Nucleus accumbens (tissue), 56 donors: ENCODE measurements around the gene BTBD19.
"Not testable (repeated sequence)": the region's sequence is repeated elsewhere in the genome, so short reads cannot be mapped to it uniquely, and the experiment has no call there.

Source experiments
- DNase-seq, 56 donors: peaks; one replicate each; lab custom pipeline; 2025; lab: John Stamatoyannopoulos, UW

Gene BTBD19

DNA sequence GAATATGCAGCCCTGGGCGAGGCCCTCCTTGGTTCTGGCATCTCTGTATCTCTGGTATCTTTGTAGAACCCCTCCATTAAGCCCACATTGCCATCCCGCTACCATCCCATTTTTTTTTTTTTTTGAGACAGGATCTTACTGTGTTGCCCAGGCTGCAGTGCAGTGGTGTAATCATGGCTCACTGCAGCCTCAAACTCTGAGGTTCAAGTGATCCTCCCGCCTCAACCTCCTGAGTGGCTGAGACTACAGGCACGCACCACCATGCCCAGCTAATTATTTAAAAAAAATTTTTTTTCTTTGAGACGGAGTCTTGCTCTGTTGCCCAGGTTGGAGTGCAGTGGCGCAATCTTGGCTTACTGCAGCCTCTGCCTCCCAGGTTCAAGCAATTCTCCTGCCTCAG is 16.1 kb downstream of the BTBD19 start:
- not testable (repeated sequence) for DNase-seq

DNA sequence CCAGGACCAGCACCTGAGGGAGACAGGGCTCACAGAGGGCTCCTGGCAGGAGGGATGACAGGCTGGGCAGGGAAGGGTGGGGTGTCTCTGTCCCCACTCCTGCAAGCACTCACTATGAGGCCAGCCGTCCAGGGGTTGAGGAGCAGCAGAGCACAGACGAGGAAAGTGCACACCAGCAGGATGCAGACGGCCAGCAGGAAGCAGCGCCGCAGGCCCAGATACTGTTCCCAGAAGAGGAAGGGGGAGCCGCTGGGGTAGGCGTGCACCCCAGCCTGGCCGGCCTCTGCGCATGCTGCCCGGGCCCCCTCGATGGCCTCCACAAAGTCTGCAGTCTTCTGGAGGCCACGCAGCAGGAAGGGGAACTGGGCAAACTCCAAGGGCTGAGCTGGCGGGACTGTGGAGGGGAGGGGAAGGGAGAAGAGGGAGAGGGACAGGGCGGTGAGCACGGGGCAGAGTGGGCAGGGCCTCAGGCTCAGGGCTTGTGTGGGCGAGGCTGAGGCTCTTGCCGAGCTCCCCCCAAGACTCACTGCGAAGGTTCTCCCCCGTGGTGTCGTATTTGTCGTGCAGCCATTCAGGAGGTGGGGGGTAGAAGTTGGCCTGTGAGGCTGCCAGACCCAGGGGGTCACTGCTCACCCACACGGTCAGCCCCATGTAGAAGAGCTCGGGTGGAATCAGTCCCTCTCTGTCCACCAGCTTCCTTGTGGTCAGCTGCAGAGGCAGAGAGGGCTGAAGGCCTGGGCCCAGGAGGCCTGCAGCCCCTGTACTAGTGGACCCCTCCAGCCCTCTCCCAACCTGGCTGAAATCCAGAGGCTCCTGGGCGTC is 18.3 kb downstream of the BTBD19 start:
- peak in 22 of 56 donors; percentile 8 to 50 (median 24) for DNase-seq

DNA sequence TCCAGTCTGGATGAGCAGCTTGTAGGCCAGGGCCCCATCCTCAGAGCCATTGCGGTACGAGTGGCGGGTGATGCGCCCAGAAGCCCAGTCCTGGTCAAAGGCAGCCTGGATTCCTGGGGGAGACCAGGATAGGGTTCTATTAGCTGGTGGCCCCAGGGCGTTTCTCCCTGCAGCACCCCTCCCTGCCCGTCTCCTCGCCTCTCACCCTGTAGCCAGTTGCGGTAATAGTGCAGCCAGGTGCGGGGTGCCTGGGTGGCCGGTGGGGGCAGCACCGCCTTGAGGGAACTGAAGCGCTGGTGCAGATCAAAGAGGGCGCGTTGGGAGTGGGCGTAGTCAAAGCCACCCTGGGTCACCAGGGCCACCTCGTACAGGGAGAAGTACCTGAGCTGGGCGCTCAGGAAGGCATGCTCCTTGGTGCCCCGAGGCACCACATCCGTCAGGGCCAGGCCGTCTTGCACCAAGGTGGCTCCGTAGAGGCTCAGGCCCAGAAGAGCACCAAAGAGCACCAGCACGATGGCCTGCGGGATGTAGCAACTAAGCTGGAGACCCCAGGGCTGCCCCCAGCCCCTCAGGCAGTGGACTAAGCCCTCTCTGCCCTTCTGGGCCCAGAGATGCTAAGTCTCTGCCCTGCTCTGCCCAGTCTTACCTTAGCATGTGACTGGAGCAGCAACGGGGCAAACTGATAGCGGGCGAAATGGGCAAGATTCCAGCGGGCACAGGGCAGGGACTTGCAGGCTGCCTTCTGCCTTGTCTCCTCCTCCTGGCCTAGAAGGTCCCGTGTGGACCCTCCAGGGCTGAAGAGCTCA is 19.1 kb downstream of the BTBD19 start:
- DNase-seq: no peak

DNA sequence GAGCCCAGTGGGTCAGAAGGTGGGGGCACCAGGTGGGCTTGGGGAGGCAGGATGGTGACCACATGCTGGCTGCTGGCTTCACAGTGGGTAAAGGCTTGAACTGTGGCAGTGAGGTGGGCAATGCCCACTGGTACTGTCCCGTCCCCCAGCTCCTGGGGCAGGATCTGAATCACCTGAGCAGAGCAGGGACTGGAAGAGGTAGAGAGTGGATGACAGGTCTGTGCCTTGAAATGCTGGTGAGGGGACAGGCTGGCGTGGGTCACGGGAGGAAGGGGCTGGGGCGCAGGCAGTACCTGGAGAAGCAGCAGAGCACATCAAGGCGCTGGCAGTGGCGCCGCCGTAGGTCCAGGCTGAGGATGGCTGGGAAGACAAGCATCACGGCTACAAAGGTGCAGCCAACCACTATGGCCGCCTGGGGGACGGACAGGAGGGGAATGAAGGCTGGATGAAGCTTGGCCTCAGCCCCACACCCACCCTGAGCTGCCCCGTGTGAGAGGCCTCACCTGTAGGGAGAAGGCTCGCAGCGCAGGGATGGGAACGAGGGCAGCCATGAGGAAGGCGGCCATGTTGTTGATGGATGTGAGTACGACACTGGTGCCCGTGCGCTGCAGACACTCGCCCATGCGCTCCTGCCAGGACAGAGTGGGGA is 19.8 kb downstream of the BTBD19 start:
- no peak for DNase-seq

DNA sequence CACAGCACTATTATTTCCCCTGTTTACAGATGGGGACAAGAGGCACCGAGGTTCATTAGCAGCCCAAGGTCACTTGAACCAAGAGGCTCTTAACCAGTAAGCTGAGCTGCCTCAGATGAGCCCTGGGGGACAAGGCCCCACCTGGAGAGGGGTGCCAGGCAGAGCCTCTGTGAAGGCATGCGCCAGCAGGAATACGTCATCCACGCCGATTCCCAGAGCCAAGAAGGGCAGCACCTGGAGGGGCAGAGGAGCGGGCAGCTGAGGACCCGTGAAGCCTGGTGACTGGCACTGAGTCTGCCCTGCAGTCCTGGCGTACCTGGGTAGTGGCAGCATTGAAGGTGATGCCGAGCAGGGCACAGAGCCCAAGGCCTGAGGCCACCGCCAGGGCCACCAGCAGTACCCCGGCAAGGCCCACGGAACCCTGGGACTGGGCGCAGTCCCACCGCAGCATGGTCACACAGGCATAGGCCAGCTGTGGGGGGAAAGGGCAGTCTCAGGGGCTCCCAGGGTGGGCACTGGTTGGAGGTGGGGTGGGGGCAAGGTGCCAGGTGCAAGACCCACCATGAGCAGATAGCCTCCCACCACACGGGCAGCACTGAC is 20.6 kb downstream of the BTBD19 start:
- no peak for DNase-seq

DNA sequence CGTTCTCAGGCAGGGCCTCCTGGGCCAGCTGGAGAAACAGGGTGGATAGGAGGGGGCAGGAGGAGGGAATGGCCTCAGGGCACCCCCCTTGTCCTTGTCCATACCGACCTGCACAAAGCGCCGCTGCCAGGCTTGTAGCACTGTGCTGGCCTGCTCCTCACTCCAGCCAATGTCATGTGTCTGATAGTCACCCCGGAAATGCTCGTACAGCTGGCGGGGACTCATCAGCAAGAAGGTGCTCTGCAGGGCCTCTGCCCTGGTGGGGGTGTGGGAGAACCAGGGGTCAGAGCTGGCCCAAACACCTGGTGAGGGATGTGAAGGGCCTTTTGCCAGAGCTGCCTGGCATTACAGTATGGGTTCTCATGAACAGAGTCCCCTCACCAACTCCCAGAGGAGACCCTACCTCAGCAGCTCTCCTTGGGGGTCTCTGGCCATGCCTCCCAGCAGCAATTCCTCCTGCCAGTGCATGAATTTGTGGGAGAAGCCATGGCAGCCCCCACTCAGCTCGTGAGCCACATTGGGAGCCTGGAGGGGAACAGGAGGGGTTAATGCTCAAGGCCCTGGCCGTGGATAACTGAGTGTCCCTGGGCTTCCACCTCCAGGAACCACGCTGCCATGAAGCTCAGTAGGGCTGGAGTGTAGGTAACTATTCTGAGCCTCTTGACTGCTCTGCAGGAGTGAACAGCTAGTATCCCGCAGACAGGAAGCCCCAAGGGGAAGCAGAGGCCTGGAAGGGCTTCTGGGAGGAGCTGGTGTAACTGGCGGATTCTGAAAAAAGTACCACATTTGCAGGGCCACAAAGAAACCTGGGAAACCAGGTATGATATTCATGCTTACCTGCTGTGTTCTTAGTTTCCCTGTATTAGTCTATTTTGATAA is 21.4 kb downstream of the BTBD19 start:
- DNase-seq: no peak

DNA sequence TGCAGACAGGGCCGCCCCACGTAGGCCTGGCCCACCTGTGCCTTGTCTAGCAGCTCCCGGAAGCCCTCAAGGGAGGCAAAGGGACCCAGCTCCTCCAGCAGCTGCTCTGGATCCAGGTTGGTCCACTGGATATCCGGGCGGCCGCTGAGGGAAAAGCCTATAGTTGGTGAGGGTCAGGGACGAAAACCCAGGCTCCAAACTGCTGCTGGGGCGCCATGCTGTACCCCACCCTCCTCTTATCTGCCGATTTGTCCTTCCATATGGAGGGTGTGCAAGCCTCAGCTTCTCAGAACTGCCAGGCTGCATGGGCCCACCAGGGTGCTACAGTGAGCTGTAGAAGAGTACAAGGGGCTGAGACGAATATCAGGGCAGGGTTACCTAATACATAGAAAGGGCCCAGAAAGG is 22.6 kb downstream of the BTBD19 start:
- DNase-seq: no peak

DNA sequence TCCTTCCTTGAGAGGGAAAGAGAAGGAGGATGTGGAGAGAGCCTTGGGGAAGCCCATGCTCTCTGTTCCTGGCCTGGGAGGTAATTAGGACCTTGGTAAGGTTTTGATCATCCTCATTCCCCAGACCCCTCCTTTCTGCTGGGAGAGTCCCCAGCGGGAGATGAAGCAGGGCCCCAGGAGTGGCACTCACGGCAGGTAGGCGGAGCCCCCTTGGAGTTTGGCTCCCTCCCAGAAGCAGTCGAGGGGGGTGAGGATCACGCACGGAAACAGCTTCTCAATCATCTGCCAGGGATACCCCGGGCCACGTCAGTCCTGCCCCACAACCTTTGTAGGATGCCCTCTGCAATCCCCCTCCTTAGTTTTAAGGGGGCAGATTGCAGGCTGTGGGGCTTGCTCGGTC is 23.2 kb downstream of the BTBD19 start:
- DNase-seq: no peak

DNA sequence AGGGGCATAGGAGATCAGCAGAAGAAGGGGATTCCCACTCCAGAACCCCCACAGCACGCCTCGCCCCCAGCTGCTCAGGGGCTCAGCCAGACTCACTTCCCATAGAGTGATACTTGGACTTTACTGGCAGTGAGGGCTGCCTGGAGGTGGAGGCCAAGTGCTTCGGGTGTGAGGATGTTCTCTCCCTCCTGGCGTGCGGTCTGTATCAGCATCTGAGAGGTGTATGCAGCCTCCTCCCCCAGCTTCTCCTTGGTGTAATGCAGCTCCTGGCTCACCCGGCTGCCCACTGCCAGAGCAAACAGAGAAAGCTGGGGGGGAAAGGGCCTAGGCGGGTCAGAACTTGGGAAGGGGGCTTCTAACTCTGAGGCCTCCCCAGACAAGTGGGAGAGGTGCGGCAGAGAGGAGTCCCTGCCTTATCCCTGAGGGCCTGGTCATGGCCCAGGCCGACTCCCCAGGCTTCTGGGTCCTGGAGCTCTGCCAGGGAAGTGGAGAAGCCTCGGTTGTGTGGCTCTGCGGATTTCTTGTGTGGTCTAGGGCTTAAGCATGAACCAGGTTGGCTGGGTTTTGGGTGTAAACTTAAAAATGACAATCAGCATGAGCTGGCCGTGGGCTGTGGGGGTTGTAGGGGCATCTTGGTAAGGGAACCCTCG is 23.9 kb downstream of the BTBD19 start:
- no peak for DNase-seq

DNA sequence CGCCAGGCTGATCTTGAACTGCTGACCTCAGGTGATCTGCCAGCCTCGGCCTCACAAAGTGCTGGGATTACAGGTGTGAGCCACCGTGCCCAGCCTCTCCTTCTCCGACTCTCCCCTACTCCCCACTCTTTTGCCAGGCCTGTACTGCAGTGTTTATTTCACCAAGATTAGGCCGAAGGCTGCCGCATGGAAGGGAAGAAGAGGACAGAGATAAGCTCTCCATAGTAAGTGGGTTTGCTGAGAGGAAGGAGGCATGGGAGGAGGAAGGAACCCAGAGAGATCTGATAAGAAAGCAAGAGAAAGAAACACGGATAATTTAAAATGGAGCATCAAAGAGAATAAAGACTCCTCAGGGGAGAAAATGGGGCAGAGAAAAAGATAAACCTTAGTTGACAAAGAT is 26.0 kb downstream of the BTBD19 start:
- no peak for DNase-seq

DNA sequence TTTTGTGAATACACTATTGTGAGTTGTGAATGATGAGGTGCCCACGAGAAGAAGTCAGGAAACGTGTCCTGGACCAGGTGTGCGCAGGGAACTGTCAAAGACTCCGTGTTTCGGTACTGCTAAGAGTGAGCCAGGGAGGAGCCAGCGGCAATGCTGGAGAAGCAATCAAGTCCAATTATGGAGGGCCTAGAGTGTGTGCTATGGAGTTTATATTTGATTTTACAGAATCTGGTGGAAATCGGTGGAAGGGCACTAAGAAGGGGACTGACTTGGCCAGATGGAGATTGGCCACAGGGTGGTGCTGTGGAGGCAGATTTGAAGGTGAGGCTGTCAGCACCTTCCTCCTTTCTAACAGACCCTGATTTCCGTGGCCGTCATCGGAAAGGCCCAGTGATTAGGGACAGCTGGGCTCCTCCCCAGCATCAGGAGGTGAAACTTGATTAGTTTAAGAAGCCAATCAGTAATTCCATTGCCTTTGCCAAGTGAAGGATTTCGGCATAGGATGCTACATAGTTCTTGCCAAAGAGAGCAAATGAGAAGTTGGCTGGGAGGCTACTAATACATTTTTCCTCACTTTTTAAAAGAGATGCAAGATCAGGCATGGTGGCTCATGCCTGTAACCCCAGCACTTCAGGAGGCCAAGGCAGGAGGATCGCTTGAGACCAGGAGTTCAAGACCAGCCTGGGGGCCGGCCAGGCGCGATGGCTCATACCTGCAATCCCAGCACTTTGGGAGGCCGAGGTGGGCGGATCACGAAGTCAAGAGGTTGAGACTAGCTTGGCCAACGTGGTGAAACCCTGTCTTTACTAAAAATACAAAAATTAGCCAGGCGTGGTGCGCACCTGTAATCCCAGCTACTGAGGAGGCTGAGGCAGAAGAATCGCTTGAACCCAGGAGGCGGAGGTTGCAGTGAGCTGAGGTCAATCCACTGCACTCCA is 27.7 kb downstream of the BTBD19 start:
- peak in 49 of 56 donors; percentile 18 to 90 (median 56) for DNase-seq

DNA sequence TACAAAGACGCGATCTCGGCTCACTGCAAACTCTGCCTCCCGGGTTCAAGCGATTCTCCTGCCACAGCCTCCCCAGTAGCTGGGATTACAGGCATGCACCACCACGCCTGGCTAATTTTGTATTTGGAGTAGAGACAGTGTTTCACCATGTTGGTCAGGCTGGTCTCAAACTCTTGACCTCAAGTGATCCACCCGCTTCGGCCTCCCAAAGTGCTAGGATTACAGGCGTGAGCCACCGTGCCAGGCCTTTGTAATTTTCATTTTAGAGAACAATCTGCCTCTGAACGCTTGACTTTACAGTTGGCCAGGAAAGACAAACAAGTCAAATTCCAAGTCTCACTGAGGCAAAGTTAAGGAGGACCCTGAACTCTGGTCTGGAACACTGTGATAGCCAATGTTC is 30.0 kb downstream of the BTBD19 start:
- DNase-seq: not testable (repeated sequence)

DNA sequence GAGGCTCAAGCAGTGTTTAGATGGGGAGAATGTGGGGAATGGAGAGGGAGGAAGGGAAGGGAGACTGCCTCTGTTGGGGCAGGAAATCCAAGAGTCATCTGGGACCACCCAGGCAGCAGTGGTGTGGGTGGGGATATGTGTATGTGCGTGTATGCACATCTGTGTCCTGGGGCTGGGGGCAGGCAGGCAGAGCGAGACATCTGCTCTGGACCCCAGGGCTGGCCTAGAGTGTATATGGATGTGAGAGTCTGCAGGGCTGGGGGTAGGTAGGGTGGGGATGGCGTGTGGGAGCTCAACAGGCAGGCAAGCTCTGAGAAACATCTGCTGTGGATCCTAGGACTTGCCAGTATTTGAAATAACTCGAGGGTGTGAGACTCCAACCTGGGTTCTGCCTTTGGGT is 31.3 kb downstream of the BTBD19 start:
- no peak for DNase-seq

DNA sequence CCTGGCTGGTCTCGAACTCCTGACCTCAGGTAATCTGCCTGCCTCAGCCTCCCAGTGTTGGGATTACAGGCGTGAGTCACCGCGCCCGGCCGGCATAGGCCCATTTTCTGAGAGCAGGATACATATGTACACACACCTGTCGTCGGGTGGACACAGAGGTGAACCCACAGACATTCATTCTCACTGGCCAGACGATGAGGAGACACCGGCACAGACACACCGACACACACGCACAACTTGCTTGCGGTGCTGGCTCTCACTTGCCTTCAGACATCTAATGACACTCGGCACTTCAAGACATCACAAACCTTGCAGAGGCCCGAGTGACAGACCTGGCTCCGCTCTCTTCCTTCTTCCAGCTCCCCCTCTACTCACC is 34.2 kb downstream of the BTBD19 start:
- DNase-seq: peak in 8 of 56 donors; percentile 11 to 60 (median 46)

DNA sequence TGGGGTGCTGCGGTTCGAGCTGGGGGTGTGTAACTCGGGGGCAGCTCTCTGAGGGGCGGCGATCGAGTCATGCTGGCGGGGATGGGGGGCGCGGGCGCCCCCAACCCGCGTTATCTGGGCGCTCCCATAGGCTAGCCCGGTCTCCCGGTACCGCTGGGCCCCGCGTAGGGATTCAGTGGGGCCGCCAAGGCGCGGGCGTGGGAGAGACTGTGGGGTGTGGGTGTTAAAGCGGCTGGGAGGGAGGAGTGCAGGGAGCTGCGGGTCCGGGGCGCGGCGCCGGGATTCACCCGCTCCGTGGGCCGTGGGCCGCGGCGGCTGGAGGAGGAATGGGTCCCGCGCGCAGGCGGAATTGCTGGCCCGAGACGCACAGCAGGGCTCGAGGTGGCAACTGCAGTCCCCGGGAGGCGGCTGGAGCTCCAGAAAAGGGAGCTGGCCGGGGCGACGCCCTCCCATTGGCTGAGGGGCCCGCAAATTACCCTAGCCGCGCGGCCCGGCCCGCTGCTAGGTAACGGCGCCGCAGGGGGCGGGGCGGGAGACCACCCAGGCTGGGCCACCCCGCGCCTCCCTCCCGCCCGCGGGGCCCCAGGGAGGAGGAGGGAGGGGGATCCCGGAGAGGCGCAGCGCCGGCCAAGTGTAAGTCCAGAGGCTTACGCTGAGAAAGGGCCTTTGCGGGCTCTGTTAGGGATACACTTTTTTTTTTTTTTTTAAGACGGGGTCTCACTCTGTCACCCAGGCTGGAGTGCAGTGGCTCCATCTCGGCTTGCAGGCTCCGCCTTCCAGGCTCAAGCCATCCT is 34.7 kb downstream of the BTBD19 start, which contains the start of gene PTCH2:
Gene PTCH2, minus strand, starts transcription at position 392 of the 794 bp plus-strand sequence. Its CDS starts 321 bp downstream, at position 71.
- peak in 48 of 56 donors; percentile 8 to 77 (median 48) for DNase-seq

DNA sequence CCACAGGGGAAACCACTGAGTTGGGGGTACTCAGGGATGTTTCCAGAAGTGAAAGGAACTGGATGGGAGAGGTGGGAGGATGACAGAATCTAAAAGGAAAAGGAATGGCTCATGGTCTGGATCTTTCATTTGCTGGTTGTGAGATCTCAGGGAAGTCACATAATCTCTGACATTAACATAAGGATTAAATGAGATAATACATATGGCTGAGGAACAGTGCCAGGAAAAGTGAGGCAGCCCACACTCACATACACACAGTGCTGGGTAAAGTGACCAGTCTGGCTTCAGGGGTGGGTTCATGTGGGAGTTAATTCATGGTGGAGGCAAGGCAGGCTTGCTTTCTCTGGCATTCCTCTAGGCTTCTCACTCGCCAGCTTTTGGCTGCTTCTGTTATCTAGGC is 38.7 kb downstream of the BTBD19 start:
- DNase-seq: no peak

DNA sequence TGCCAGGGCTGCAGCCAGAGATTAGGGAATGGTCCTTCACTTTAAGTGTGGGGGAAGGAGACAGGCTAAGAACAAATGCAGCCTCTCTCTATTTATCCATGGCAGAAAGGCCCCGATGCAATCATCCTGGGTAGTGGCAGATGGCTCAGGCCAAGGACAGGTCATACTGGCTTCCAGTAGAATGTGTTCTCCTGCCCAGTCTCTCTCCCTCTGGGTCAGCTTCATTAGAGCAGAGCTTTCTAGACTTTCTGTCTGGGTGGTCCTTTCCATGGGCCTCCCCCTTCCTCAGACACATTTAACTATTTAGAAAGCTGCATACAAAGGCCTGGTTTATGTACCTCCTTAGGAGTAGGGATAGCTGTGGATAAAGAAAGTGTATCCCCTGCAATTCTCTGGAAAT is 39.5 kb downstream of the BTBD19 start:
- DNase-seq: no peak
